Parietal lobe (tissue), 1 donor: ENCODE measurements around the gene DMKN. TPM values are rescaled to one million over a fixed set of nuclear protein-coding genes. Genes with fewer than 3 reads are reported as not detected.

Experiments
- total RNA-seq: library from RNA; depleted of rRNA; stranded (reverse); fragments of >200 nt; gene quantifications from one replicate; pipeline ENCODE4 v1.2.3, GENCODE V29; 2014

The DMKN gene, protein sequence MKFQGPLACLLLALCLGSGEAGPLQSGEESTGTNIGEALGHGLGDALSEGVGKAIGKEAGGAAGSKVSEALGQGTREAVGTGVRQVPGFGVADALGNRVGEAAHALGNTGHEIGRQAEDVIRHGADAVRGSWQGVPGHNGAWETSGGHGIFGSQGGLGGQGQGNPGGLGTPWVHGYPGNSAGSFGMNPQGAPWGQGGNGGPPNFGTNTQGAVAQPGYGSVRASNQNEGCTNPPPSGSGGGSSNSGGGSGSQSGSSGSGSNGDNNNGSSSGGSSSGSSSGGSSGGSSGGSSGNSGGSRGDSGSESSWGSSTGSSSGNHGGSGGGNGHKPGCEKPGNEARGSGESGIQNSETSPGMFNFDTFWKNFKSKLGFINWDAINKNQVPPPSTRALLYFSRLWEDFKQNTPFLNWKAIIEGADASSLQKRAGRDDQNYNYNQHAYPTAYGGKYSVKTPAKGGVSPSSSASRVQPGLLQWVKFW
- total RNA-seq: not detected

DNA sequence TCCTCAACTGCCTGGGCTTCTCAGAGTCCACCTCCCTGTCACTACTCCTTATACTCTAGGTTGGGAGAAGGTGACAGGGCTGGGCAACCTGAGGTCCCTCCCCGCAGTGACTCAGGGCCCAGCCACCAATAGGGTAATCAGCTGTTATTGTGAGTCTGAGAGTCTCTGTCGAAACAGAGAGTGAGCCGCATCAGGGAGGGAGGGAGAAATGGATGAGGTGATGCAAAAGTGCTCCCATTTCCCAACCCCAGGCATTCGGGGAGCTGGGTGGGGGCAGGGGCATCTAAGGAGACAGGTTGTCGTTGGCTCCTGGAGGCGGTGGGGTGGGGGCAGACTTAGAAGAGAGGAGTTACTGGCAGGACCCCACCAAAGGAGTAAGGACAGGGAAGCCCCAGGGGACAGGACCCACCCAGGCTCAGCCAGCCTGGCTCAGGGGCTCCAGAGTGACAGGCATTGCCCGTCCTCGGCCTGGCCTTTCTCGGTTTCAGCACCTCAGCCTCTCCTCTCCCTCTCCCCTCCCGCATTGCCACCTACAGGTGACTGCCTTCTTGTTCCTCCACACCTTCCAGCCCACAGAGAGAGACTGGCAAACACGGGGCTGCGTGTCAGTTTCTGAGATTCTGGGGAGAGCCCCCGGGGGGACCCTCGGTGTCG is at the start of gene DMKN:
TSS of gene DMKN (minus strand) at position 22 of the 654 bp plus-strand sequence. CDS start 174 bp downstream, outside the sequence.

DNA sequence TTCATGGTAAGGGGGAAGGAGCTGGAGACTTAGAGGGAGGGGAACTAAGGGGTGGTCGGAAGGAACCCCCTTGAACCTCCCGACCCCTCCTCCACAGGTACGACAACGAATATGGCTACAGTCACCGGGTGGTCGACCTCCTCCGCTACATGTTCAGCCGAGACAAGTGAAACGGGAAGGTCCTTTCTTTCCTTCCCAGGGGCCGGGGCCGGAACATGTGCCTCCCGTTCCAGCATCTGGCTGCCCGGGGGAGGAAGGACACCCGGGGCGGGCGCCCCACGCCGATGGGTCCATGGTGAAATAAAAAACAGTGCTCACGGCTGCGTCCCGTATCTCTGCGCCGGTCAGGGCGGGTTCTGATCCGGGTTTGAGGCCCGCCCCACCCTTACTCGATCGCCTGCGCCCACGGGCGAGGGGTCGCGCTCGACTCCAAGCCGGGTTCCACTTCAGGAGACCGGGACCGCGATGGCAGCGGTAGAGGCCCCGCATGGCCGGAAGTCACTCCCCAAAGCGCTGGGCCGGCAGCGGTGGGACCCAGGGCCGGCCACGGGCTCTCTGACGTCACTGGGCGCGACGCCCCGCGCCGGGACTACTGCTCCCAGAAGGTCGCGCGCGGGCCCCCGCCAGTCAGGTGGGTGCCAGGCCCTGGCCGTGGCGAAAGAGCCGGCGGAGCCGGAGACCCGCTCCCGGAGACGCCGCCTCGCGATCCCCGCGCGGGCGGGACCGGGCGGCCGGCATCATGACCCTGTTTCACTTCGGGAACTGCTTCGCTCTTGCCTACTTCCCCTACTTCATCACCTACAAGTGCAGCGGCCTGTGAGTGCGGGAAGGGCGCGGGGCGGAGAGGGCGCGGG is 31.8 kb upstream of the DMKN start, which contains the start of gene TMEM147:
TSS of gene TMEM147 (plus strand) at position 626 of the 854 bp plus-strand sequence. CDS start at position 740, 114 bp downstream.

DNA sequence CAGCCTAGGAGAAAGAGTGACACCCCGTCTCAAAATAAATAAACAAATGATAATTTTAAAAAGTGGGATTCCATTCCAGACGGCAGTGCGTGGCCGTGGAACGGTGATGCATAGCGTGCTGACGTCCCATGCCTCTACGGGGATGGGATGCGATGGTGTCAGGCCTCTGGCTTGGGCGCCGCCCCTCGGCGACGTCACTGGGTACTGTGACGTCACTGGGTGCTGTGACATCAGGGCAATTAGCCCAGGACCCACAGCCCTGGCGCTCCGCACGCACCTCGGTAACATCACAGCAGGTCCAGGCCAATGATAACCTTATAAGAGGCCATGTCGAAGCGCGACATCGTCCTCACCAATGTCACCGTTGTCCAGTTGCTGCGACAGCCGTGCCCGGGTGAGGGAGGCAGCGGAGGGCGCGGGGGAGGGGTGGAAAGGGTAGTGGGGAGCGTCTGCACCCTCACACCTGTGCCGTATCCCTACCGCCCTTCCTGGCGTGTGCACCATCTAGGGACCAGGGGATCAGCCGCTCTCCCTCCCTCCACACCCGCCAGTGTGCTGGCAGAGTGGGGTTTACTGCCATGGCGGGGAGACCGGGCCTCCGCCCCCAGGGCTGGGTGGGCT is 19.9 kb upstream of the DMKN start, which contains the start of gene GAPDHS:
TSS of gene GAPDHS (plus strand) at position 256 of the 621 bp plus-strand sequence. CDS start at position 328, 72 bp downstream.

DNA sequence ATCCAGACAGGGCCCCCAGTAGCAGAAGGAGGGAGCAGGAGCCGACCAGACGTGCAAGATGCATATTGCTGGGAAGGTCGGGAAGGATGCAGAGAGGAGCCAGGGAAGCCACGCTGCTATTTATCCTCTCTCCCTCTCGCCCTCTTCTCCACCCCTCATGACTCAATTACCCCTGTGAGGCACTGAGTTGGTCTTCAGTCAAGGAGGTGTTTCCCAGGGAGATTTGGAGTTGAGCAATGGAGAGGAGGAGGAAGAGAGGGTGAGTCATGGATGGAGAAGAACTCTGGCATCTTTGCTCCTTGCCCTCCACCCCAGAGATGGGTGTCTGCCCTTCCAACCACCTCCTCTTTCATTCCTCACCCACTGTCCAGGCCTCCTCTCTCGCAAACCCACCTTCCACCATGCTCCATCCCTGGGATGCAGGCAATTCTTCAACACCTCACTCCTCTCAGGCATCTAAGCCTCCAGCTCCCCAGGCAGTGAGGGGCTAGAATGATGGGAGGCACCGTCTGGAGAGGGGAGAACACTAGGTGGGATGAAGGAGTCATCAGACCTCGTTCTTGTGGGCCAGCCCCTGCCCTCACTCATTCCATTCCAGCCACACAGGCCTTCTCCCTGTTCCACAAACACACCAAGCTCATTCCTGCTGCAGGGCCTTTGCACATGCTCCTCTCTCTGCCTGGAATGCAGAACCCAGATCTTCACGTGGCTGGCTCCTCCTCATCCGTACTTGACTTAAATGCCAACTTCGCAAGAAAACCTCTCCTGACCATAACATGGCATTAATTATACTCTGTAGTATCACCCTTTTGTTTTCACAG is 15.0 kb upstream of the DMKN start, which contains the start of gene SBSN:
TSS of gene SBSN (minus strand) at position 94 of the 821 bp plus-strand sequence. CDS start at position 64, 30 bp downstream.

DNA sequence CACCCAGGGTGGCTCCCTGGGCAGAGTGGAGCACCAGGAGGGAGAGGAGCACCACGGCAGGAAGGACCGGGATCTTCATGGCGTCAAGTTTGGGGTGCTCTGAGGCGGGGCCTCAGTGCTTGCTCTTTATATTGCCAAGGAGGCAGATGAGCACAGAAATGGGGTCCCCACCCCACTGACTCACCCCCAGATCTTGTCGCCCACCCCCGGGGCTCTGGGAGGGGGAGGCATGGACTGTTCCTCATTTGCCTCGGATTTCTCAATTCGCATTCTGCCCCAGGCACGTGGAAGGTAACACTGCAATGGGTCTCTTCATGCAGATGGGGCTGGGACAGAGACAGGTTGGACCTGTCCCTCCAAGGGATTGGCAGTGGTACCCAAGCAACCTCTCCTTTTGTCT is 23.1 kb downstream of the DMKN start, which contains the start of gene KRTDAP:
TSS of gene KRTDAP (minus strand) at position 101 of the 400 bp plus-strand sequence. CDS start at position 79, 22 bp downstream.

DNA sequence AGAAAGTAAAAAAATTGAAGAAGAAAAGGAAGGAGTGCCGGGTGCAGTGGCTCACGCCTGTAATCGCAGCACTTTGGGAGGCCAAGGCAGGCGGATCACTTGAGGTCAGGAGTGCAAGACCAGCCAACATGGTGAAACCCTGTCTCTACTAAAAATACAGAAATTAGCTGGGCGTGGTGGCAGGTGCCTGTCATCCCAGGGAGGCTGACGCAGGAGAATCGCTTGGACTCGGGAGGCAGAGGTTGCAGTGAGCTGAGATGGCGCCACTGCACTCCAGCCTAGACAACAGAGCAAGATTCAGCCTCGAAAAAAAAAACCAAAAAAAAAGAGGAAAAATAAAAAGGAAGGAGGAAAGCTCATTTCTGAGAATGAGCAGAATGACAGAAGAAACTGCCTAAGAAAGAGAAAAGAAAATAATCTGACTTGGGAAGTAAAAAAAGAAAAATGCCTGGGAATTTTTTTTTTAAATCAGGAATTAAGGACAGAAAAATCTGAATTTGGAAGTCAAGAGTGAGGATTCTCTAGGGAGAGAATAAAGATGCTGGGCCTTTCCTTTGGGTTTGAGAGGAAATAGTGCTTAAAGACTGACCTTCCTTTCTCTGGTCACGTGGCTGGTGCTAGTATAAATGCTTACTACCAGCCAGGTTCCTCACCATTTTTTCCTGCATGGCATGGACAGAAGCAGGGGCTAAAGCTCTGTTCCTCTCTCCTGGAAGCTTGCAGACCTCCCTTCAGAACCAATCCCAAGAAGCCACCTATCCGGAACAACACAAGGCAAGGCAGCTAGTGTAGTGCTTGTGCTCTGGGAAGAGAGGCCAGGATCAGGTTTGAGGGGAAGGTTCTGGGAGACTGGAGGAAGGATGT is 65.6 kb downstream of the DMKN start, which contains the start of gene FFAR2:
TSS of gene FFAR2 (plus strand) at position 652 of the 864 bp plus-strand sequence. CDS start 1,458 bp downstream, outside the sequence.

Other genes with a start within 250 kb of the DMKN start
- gene USF2, start 244.7 kb downstream of the DMKN start, total RNA-seq: 61.0 TPM
- not detected for gene HAMP, start 231.1 kb downstream of the DMKN start, total RNA-seq
- gene MAG, start 221.5 kb downstream of the DMKN start, total RNA-seq: 0.31 TPM
- gene CD22, start 184.5 kb downstream of the DMKN start, total RNA-seq: not detected
- gene FFAR1, start 165.7 kb downstream of the DMKN start, total RNA-seq: not detected
- gene FFAR3, start 155.2 kb downstream of the DMKN start, total RNA-seq: not detected
- gene GPR42, start 142.6 kb downstream of the DMKN start, total RNA-seq: not detected
- not detected for gene FFAR2, start 65.4 kb downstream of the DMKN start, total RNA-seq
- not detected for gene KRTDAP, start 23.2 kb downstream of the DMKN start, total RNA-seq
- gene SBSN, start 14.7 kb upstream of the DMKN start, total RNA-seq: not detected
- gene GAPDHS, start 19.8 kb upstream of the DMKN start, total RNA-seq: not detected
- gene TMEM147, start 32.0 kb upstream of the DMKN start, total RNA-seq: 39.8 TPM
- not detected for gene ATP4A, start 50.0 kb upstream of the DMKN start, total RNA-seq
- not detected for gene PMIS2, start 72.5 kb upstream of the DMKN start, total RNA-seq
- 7.5 TPM for gene HAUS5, start 99.1 kb upstream of the DMKN start, total RNA-seq
- 18.8 TPM for gene RBM42, start 115.4 kb upstream of the DMKN start, total RNA-seq
- 0.94 TPM for gene ETV2, start 128.1 kb upstream of the DMKN start, total RNA-seq
- gene COX6B1, start 134.7 kb upstream of the DMKN start, total RNA-seq: 115 TPM
- not detected for gene UPK1A, start 152.9 kb upstream of the DMKN start, total RNA-seq
- gene ZBTB32, start 190.9 kb upstream of the DMKN start, total RNA-seq: not detected
- gene KMT2B, start 204.4 kb upstream of the DMKN start, total RNA-seq: 11.6 TPM
- 0.94 TPM for gene IGFLR1, start 228.8 kb upstream of the DMKN start, total RNA-seq
- gene U2AF1L4, start 231.8 kb upstream of the DMKN start, total RNA-seq: 5.3 TPM
- 8.8 TPM for gene PSENEN, start 232.0 kb upstream of the DMKN start, total RNA-seq
- 16.9 TPM for gene LIN37, start 234.9 kb upstream of the DMKN start, total RNA-seq
- not detected for gene HSPB6, start 243.4 kb upstream of the DMKN start, total RNA-seq
- gene PROSER3, start 244.5 kb upstream of the DMKN start, total RNA-seq: 5.9 TPM